Endometrial microvascular endothelial cells (primary cell): Measurements from ENCODE around the gene APOB. TPM values are rescaled to one million over a fixed set of nuclear protein-coding genes. Genes with fewer than 3 reads are reported as not detected.

Source experiments
- in situ Hi-C: cut with HindIII; loops from 2 replicates; pipeline ENCODE4 v1.10.0; 2017; ENCODE audit warnings: low sequenced_read_pairs, low pct_unique_long_range_greater_than_20kb; ENCODE audit errors: inconsistent ontology term
- total RNA-seq: library from RNA; depleted of rRNA; stranded (reverse); fragments of >200 nt; gene quantifications from one replicate; pipeline ENCODE4 v1.2.3, GENCODE V29; 2015; ENCODE audit errors: inconsistent ontology term

Gene APOB
- total RNA-seq, 1 donor from 2014 or later = not detected

DNA sequence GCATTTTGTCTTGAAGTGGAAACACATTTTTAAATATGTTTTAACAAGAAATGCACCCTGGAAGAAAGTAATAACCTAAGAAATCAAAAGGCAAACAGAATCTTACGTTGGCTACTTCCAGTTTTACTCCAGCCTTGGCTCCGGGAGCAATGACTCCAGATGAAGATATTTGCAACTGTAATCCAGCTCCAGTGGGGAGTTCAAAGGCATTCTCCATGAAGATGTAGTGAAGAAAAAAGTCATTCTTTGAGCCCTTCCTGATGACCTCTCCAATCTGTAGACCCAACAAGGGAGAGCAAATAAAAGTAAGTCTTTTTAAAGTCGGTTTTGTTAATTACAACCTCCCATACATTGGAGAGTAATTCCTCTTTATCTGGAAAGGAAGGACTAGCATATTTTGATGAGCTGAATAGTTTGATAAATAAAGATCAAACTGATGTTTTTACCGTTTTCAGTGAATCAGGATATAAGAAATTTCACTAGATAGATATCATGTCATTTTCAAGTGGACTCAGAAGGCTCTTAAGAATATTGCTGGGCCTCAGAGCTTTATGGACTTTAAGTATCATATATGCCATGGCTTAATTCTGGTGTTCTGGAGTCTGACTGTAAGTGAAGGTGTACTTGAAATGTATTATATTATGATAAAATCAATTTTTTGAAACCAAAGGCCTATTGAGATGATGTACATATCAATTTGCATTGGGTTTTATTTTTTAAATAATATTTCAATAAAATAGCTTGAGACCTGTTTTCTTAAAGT lies 20.3 kb downstream of the APOB start:
- in situ Hi-C loops = no loop called here

DNA sequence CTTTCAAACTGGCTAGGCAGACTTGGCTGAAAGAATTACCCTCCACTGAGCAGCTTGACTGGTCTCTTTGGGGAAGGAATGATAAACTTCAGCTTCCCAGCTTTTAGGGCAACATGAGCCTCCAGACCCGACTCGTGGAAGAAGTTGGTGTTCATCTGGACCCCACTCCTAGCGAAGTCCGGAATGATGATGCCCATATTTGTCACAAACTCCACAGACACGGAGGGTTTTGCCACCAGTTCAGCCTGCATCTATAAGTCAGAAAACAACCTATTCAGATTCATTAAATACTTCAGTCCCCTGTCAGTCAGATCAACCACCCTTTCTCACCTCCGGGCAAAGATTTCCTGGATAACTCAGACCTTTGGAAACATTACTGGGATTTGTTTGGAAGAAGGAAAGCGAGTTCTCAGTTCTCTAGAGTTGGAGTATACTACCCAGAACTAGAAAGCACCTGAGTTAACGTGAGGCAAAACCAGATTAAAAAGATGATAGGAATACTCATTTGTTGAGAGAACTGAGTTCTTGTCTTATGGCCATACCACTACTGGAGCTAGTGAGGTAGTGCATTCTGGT lies 21.0 kb downstream of the APOB start:
- in situ Hi-C loops = no loop called here

DNA sequence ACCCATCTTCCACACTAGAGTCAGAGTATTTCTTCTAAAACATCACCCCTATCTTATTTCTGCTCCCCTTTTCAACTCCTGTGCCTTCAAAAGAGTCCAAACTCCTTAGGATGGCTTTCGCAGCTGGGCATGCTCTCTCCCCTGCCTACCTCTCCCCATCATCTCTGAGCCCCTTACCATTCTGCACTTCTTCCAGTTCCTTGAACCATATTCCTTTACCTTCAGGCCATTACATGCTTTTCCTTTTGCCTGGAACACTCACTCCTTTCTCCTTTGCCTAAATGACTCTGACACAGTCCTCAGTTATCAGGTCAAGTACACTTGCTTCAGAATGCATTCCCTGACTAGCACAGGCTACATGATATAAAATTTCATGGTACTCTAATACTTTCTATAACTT lies 22.4 kb downstream of the APOB start:
- in situ Hi-C loops = no loop called here

DNA sequence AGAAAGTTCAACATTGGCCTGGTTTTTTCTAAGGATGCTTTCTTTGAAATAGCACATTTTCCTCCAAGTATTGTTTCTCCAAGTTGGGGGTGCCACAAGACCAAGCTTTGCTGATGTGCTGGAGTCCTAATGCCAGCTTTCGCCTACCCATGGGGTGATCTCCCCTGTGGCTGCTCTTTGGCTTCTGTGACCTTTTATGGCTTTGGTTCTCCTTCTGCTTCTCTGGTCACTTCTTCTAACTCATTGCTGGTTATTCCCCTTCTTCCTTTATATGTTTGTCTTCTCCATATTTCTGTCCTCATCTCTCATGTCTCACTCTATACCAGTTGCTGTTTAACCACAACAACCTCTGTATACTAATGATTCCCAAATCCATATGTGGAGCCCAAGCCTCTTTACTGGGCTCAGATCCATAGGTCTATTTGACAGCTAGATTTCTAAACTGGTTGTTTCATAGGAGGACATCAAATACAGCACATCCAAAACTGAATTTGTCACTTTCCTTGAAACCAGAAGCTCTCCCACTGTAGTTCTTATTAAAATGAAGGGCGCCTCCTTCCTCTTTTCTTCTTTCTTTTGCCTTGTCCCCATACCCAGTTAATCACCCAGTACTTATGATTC lies 23.1 kb downstream of the APOB start:
- in situ Hi-C loops = no loop called here

DNA sequence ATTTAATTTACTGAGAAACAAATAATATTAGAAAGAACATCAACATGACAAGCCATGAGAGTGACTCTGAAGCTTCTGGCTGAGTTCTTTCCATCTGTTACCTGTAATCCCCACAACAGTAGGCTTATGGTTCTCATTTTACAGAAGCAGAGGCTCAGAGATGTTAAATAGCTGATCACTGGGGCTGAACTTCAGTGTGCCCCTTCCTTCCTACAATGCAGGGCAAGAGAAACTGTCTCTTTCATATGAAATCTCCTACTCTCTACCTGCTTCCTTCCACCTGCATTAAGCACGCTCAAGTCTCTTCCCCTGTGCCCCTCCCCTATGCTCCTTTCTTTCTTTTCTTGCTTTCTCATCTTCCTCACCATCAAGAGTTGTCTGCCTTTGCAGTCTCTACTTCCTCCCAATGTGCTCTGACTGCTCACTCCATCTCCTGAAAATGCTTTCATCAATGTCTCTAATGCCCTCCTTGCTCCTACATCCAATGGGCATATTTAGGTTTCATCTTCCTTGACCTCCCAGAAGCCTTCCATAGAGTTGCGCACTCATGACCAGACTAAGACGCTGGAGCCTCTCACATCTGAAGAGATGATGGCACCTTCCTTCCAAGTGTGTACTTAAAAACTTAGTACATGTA lies 23.7 kb downstream of the APOB start:
- in situ Hi-C loops = no loop called here

DNA sequence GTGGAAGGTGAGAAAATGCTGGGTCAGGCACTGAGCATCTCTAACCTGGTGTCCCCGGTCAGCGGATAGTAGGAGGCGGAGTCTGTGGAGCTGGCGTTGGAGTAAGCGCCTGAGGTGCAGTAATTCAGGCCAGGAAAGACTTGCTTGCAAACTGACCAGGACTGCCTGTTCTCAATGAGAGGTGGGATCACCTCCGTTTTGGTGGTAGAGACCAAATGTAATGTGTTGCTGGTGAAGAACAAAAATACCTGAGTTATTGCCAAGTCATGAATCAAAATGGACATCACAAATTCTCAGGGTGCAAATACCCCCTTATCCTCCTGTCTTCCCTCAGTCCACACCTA lies 24.2 kb downstream of the APOB start:
- in situ Hi-C loops = no loop called here

DNA sequence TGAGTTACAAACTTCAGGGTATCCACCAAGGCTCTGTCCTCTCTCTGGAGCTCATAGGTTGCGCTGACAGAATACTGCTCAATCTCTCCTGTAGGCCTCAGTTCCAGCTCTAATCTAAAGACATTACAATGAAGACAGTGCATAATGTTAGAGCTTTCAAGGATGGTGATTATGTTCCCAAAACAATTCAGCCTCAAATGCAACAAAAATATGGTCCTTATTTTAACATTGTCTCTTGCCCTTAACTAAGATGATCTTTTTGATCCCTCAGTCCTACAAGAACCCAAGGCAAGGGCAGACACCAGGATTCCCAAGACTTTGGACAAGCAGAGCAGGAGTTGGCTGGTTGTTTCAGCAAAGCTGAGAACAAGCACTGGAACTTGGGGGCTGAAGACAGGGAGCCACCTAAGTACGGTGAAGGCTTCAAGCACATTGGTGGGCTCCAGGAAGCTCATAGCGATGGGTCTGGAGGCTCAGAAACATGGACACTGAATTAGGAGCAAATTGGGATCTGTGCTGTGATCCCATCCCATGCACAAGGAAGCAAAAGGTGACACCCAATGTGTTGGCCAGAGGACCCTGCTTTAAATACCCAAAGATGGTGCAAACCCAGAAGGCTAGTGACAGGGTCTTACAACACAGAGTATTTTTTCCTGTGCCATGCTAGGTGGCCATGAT lies 24.7 kb downstream of the APOB start:
- in situ Hi-C loops = no loop called here

DNA sequence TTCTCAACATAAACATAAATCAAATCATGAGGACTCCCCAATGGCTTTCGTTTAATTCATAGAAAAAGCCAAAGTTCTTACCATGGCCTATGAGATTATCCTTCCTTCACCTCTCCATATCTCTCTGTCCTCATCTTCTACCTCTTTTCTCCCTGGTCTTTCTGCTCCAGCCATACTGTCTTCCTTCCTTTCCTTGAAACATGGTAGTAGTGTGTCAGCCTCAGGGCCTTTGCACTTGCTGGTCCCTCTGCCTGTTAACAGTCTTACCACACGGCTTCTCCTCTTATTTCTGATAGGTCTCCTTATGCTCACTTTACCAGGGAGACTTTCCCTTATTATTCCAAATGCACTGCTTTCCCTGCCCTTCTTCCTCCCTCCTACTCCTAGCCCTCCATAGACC lies 25.6 kb downstream of the APOB start:
- in situ Hi-C loops = no loop called here

DNA sequence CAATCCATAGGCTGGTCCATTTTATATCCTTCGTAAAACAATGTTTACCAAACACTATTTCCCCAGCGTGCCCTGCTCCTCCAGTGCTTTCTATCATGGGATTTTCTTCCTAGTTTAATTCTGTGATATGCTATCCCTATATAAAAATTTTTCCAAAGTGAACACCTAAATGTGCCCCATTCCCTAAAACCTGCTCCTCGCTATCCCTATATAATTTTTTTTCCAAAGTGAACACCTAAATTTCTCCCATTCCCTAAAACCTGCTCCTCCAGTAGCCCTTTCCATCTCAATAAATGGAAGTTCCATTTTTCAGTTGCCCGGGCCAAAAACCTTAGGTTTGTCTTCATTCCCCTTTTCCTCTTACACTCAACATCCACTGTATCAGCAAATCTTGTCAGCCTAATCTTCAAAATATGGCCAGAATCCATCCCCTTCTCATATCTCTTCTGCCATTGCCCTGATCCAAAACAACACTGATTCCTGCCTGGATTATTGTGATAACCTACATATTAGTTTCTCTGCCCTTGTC lies 26.1 kb downstream of the APOB start:
- in situ Hi-C loops = no loop called here

DNA sequence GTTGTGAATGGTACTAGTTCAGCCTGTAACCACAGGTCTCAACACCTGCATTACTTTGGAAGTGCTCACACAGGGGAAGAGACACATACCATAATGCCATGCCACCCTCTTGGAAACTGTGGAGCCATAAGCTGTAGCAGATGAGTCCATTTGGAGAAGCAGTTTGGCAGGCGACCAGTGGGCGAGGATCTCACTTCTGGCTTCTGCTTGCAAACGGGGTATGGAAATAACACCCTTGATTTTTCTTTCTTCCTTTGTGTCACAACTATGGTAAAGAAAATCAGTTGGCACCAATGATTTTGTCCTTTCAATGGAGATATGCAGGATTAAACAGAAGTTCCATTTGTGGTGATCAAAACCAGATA lies 28.6 kb downstream of the APOB start:
- in situ Hi-C loops = no loop called here

DNA sequence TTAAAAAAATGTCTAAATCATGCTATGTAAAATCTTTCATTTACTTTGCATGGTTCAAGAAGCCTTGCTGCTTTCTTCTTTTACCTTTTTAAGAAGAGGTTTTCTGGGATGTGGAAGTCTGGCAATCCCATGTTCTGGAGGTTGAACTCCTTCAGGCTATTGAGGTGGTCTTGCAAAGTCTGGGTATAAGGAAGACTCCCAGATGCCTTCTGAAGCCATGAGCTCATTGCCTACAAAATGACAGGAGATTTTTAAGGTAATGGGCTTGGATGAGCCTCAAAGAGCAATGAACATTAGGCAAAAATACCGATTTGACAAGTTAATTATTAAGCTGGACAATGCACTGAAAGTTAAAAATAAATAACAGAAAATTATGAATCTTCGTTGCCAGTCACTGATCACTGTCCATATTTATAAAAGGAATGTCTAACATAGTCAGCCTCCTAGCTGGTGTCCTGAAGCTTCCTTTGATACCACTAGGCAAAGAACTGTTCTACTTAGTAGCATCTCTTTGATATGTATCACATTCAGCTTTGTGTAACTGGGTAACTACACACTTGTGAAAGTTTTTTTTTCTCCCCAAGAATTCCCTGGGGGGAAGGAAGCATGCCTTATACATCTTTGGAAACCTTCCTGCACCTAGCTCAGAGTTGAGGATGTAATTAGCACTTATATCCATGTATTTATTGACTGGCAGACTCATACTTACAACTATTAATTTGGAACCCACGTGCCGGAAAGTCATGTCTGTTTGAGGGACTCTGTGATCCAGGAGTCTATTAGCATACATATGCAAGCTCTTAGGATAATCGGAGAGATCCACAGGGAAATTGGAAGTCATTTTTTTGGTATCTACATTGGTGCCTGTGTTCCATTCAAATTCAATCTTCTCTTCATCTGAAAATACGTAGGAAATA lies 29.3 kb downstream of the APOB start:
- in situ Hi-C loops = no loop called here

DNA sequence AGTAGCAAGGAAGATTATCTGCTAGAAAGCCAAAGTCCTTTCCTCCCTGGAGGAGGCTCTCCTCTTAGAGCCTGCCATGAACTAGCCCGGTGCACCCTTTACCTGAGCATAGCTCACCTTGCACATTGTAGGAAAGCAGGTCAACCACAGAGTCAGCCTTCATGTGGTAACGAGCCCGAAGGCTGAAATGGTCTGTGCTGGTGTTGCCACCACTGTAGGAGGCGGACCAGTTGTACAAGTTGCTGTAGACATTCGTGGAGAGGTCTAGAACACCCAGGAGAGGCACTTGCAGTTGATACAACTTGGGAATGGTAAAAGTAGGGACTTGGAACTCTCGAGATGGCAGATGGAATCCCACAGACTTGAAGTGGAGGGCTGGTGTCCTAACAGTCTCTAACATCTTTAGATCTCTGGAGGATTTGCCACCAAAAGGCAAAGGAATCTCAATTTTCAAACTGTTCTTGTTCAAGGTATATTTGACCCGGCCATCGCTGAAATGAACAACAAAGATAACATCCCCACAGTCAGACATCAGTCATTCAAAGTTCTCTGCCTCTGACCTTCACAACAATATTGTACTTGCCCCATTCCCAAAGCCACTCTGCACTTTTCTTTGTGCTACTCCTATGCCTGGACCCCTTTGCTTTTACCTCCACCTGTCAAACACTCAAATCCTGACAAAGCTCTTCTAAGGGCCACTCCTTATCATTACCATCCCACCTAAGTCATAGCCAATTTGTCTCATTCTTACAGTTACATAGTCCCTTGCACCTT lies 30.6 kb downstream of the APOB start:
- in situ Hi-C loops = no loop called here

DNA sequence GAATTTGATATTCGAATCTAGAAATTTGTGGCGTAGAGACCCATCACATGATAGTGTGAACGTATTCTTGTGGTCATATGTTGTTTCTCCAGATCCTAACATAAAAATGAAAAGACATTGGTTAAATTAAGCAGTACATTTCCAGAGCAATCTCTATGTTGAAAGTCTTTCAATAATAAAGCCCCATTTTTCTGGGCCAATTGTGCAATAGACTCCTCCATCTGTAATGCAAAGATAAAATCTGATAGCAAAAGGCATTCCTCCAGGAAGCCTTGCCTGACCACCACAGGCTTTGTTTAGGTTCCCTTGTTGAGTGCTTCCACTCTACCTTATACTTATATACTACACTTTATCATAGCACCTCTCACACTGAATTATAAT lies 31.3 kb downstream of the APOB start:
- in situ Hi-C loops = no loop called here

DNA sequence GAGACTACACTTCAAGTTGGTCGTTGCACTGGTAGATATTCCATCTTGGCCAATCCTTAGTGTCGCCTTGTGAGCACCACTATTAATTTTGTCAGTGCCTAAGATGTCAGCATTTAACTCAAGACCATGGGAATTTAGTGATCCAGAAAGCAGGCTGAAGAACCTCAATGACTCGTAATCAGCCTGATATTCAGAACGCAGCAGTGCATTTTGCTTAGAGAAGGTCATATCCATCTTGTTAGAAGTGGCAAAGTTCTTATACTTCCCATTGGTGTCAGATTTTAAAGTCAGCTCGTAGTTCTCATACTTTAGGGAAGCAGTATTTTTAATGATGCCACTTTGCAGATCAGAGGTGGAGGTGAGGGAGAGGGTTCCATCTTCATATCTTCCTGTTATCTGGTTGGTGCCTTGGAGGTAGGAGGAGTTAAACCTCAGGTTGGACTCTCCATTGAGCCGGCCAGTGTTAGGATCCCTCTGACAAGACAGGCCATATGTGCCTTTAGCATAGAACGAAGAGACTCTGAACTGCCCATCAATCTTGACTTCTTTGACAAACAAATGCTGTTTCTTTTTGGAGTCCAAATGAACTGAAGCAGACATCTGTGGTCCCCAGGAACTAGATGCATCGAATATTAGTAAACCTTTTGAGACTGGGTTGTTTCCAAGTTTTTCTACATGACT lies 31.9 kb downstream of the APOB start:
- in situ Hi-C loops = no loop called here

DNA sequence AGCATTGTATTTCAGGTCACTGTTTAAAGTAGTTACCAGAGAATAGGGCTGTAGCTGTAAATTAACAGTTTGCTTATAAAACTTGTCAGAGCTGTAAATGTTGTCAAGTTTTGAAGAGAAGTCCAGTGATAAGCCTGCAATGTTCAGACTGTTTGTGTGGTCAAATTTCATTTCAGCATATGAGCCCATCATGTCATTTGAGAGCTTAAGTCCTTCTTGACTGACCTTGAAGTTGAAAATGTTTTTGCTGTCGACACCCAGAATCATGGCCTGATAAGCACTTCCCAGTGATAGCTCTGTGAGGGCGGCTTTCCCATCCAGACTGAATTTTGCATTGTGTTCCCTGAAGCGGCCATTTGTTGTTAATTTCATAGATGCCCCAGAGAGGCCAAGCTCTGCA lies 32.4 kb downstream of the APOB start:
- in situ Hi-C loops = no loop called here

DNA sequence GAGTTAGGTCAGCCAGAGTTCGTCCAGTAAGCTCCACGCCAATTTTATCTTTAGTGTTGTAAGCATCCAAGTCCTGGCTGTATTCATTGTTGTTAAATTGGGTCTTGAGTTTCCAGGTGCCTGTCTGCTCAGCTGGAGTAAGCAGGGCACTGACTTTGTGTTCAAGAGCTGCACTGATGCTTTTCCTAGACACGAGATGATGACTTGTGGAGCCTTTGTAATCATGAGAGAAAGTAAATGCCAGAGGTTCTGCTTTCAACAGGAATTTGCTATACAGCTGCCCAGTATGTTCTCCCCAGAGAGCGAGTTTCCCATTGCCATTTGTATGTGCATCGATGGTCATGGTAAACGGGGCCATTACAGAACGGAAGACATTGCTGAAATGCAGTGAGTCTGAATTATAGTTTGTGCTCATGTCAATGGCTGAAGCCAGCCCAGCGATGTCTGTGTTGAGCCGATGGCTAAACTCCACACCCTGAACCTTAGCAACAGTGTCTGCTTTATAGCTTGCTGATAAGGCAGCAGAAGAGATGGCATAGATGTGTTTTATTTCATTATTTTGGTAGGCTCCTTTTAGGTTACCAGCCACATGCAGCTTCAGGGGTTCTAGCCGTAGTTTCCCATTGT lies 32.9 kb downstream of the APOB start:
- in situ Hi-C loops = no loop called here

DNA sequence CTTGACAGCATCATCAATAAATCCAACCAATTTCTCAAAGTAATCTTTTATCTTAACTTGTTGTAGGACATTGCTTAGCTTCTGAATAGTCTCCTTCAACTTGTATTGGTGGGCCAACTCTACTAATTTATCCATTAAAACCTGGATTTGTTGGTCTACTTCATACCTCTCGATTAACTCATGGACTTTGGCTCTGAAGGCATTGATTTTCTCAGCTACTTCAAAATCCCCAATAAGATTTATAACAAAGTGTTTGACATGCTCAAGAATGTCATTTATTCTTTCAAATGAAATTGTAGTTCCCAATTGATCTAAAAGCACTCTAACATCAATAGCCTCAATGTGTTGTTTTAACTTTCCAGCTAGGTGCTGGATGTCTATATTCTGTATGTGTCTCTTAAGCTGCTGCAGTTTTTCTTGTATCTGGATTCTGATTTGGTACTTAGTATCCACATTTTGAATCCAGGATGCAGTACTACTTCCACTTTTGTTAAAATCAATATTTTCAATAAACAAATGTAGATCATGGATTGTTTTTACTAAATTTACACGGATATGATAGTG lies 34.1 kb downstream of the APOB start:
- in situ Hi-C loops = no loop called here
